Activated CD8-positive, alpha-beta T cell treated with anti-CD3 and anti-CD28 coated beads, Interleukin-2, amount 10 ng/mL, durations not matched to agents 7 days and 5 days (primary cell): Measurements from ENCODE around the gene KIF21B. TPM values are rescaled to one million over a fixed set of nuclear protein-coding genes. Genes with fewer than 3 reads are reported as not detected.

Source experiments
- ATAC-seq: fragments of 150-1000 bp; cut with Tn5 transposase; one replicate; pipeline ENCODE4 v1.10.0; 2021; ENCODE audit warnings: moderate library complexity
- CTCF ChIA-PET: fragments of 350-600 bp; sonication (Branson Sonifier 250); formaldehyde crosslinking; loops from one replicate; lab custom pipeline; 2021; ENCODE audit warnings: antibody characterized with exemption; lab: Charles Lee
- POLR2A ChIA-PET: fragments of 350-600 bp; sonication (Branson Sonifier 250); formaldehyde crosslinking; loops from one replicate; lab custom pipeline; 2021; ENCODE audit warnings: antibody characterized with exemption; lab: Charles Lee
- DNase-seq: peaks from one replicate; pipeline ENCODE4 v3.0.0-alpha.2; 2020
- H3K27ac Mint-ChIP-seq: one replicate; pipeline ENCODE4 v1.8.0; 2021; ENCODE audit warnings: mild to moderate bottlenecking, mixed read lengths
- H3K27me3 Mint-ChIP-seq: one replicate; pipeline ENCODE4 v1.8.0; 2021; ENCODE audit warnings: low read depth, mixed read lengths
- H3K36me3 Mint-ChIP-seq: one replicate; pipeline ENCODE4 v1.8.0; 2021; ENCODE audit warnings: low read depth, mixed read lengths
- H3K4me1 Mint-ChIP-seq: one replicate; pipeline ENCODE4 v1.8.0; 2021; ENCODE audit warnings: low read depth, mixed read lengths
- H3K4me3 Mint-ChIP-seq: one replicate; pipeline ENCODE4 v1.8.0; 2021; ENCODE audit warnings: mild to moderate bottlenecking, mixed read lengths
- H3K9me3 Mint-ChIP-seq: one replicate; pipeline ENCODE4 v1.8.0; 2022; ENCODE audit warnings: mixed read lengths; ENCODE audit not compliant: insufficient read depth
- total RNA-seq, 2 experiments: library from RNA; stranded (reverse); gene quantifications; one replicate each; pipeline ENCODE4 v1.2.3, GENCODE V29; 2021

Gene KIF21B, protein sequence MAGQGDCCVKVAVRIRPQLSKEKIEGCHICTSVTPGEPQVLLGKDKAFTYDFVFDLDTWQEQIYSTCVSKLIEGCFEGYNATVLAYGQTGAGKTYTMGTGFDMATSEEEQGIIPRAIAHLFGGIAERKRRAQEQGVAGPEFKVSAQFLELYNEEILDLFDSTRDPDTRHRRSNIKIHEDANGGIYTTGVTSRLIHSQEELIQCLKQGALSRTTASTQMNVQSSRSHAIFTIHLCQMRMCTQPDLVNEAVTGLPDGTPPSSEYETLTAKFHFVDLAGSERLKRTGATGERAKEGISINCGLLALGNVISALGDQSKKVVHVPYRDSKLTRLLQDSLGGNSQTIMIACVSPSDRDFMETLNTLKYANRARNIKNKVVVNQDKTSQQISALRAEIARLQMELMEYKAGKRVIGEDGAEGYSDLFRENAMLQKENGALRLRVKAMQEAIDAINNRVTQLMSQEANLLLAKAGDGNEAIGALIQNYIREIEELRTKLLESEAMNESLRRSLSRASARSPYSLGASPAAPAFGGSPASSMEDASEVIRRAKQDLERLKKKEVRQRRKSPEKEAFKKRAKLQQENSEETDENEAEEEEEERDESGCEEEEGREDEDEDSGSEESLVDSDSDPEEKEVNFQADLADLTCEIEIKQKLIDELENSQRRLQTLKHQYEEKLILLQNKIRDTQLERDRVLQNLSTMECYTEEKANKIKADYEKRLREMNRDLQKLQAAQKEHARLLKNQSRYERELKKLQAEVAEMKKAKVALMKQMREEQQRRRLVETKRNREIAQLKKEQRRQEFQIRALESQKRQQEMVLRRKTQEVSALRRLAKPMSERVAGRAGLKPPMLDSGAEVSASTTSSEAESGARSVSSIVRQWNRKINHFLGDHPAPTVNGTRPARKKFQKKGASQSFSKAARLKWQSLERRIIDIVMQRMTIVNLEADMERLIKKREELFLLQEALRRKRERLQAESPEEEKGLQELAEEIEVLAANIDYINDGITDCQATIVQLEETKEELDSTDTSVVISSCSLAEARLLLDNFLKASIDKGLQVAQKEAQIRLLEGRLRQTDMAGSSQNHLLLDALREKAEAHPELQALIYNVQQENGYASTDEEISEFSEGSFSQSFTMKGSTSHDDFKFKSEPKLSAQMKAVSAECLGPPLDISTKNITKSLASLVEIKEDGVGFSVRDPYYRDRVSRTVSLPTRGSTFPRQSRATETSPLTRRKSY (N-terminal part only)
- 100 to 1,000 TPM; 158 to 162 TPM for total RNA-seq

- no peaks in the 10 kb centered on the region for H3K9me3 Mint-ChIP-seq
- H3K36me3 Mint-ChIP-seq: peaks cover 40% of the 10 kb centered on the region
- CTCF ChIA-PET: interaction anchor here (1.1 to 10.9 kb wide), 7 partner anchors 8 to 96 kb away, joined by 3 to 130 read pairs (median 34); no protein-coding TSS in a partner anchor
- ATAC-seq: peak; percentile 77
- peak; percentile 94 for DNase-seq
- H3K27me3 Mint-ChIP-seq: no peaks in the 10 kb centered on the region
- H3K4me3 Mint-ChIP-seq: peak within 1 kb of the TSS; percentile 93
- H3K27ac Mint-ChIP-seq: peak within 1 kb of the TSS; percentile 100
- peaks cover 62% of the 10 kb centered on the region for H3K4me1 Mint-ChIP-seq
- POLR2A ChIA-PET: interaction anchor here (0.8 to 1.9 kb wide), 2 partner anchors 8 to 12 kb away, joined by 3 to 8 read pairs; no protein-coding TSS in a partner anchor
These were observed at the start of gene KIF21B for GRCh38 chr1:201023517-201023902. Gene KIF21B, minus strand, starts transcription at chr1:201023714. Its CDS starts 331 bp downstream, at chr1:201023383.

GRCh38 chr1:201072922-201073321 lies 49.4 kb upstream of the KIF21B start:
- no peak overlapping the region for H3K4me3 Mint-ChIP-seq
- ChIA-PET CTCF (no interaction called here), POLR2A (no interaction called here)
- H3K4me1 Mint-ChIP-seq: peaks cover 4% of the 10 kb centered on the region
- peaks cover 6% of the 10 kb centered on the region for H3K27me3 Mint-ChIP-seq
- H3K9me3 Mint-ChIP-seq: no peaks in the 10 kb centered on the region
- ATAC-seq: no peak
- H3K36me3 Mint-ChIP-seq: no peaks in the 10 kb centered on the region
- no peak for DNase-seq
- no peak overlapping the region for H3K27ac Mint-ChIP-seq

GRCh38 chr1:201072149-201072548 lies 48.6 kb upstream of the KIF21B start:
- no peaks in the 10 kb centered on the region for H3K9me3 Mint-ChIP-seq
- H3K36me3 Mint-ChIP-seq: no peaks in the 10 kb centered on the region
- peaks cover 9% of the 10 kb centered on the region for H3K27me3 Mint-ChIP-seq
- no peak overlapping the region for H3K27ac Mint-ChIP-seq
- DNase-seq (no peak), ATAC-seq (no peak)
- ChIA-PET POLR2A (no interaction called here), CTCF (no interaction called here)
- H3K4me3 Mint-ChIP-seq: no peak overlapping the region
- H3K4me1 Mint-ChIP-seq: peaks cover 4% of the 10 kb centered on the region

DNA sequence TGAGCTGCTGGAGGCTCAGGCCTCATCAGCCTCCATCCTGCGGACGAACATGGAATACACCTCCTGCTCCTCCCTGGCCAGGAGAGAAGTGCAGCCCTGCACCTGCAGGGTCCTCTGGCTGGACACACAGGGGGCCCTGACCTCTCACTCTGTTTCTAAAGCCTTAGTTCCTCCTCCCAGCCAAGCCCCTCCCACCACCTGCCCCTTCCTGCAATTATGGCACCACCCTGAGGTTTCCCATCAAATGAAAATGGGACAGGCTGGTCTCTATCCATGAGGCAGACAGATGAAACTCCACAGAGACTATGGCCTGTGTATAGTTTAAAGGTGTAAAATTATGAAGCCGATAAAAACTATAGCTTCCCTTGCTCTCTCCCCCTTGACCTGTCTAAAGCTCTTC lies 46.1 kb upstream of the KIF21B start:
- no peaks in the 10 kb centered on the region for H3K9me3 Mint-ChIP-seq
- H3K27ac Mint-ChIP-seq: no peak overlapping the region
- peaks cover 9% of the 10 kb centered on the region for H3K27me3 Mint-ChIP-seq
- DNase-seq (no peak), ATAC-seq (no peak)
- POLR2A ChIA-PET: no interaction called here
- H3K36me3 Mint-ChIP-seq: no peaks in the 10 kb centered on the region
- H3K4me1 Mint-ChIP-seq: peaks cover 4% of the 10 kb centered on the region
- no peak overlapping the region for H3K4me3 Mint-ChIP-seq
- CTCF ChIA-PET: interaction anchor here (1.2 kb wide), 1 partner anchor 10 kb away, joined by 3 read pairs; no protein-coding TSS in a partner anchor

GRCh38 chr1:201068976-201069375 lies 45.5 kb upstream of the KIF21B start:
- Mint-ChIP-seq H3K27me3 (peaks cover 13% of the 10 kb centered on the region), H3K9me3 (no peaks in the 10 kb centered on the region), H3K4me3 (no peak overlapping the region), H3K36me3 (no peaks in the 10 kb centered on the region), H3K27ac (no peak overlapping the region), H3K4me1 (peaks cover 4% of the 10 kb centered on the region)
- ATAC-seq: no peak
- DNase-seq: no peak
- CTCF ChIA-PET: no interaction called here
- POLR2A ChIA-PET: no interaction called here

- no peaks in the 10 kb centered on the region for H3K9me3 Mint-ChIP-seq
- no peaks in the 10 kb centered on the region for H3K36me3 Mint-ChIP-seq
- H3K27ac Mint-ChIP-seq: no peak overlapping the region
- DNase-seq: no peak
- H3K4me1 Mint-ChIP-seq: peaks cover 4% of the 10 kb centered on the region
- POLR2A ChIA-PET: no interaction called here
- H3K27me3 Mint-ChIP-seq: peaks cover 11% of the 10 kb centered on the region
- H3K4me3 Mint-ChIP-seq: no peak overlapping the region
- no peak for ATAC-seq
- CTCF ChIA-PET: interaction anchor here (1.1 kb wide), 1 partner anchor 88 kb away, joined by 3 read pairs; no protein-coding TSS in a partner anchor
These were observed 43.5 kb upstream of the KIF21B start for GRCh38 chr1:201066986-201067385.

DNA sequence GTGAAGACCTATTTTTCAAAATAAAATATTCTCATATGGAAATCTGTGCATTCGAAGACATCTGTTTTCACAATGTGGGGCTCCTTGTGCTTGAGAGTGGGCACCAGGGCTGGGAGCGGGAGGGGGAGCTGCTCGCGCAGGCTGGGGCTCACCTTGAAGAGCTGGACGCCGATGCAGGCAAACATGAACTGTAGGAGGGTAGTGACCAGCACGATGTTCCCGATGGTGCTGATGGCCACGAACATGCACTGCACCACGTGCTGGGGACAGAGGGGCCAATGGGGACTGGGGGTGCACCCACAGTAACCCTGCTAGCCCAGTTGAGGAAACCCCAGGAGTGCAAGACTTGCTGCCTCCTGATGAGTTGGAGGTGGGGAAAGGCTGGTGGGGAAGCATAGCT lies 42.2 kb upstream of the KIF21B start:
- DNase-seq (no peak), ATAC-seq (no peak)
- Mint-ChIP-seq H3K4me3 (no peak overlapping the region), H3K27me3 (peaks cover 11% of the 10 kb centered on the region), H3K27ac (no peak overlapping the region), H3K4me1 (no peaks in the 10 kb centered on the region), H3K9me3 (no peaks in the 10 kb centered on the region), H3K36me3 (no peaks in the 10 kb centered on the region)
- POLR2A ChIA-PET: no interaction called here
- CTCF ChIA-PET: interaction anchor here (0.7 kb wide), 1 partner anchor 14 kb away, joined by 3 read pairs; no protein-coding TSS in a partner anchor

GRCh38 chr1:201064806-201065205 lies 41.3 kb upstream of the KIF21B start:
- POLR2A ChIA-PET: no interaction called here
- Mint-ChIP-seq H3K27me3 (peaks cover 11% of the 10 kb centered on the region), H3K4me1 (no peaks in the 10 kb centered on the region), H3K9me3 (no peaks in the 10 kb centered on the region), H3K27ac (no peak overlapping the region), H3K4me3 (no peak overlapping the region), H3K36me3 (no peaks in the 10 kb centered on the region)
- CTCF ChIA-PET: interaction anchor here (0.7 to 1.6 kb wide), 2 partner anchors 15 to 54 kb away, joined by 3 to 5 read pairs; no protein-coding TSS in a partner anchor
- no peak for DNase-seq
- no peak for ATAC-seq

DNA sequence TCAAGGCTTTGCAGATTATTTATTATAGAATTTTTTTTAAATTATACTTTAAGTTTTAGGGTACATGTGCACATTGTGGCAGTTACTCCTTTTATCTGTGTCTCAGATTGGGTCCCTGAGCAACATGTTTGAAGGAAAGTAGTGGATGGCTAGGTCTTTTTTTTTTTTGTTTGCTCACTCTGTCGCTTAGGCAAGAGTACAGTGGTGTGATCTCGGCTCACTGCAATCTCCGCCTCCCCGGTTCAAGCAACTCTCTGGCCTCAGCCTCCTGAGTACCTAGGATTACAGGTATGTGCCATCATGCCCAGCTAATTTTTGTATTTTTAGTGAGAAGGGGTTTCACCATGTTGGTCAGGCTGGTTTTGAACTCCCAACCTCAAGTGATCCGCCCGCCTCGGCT lies 39.6 kb upstream of the KIF21B start:
- Mint-ChIP-seq H3K36me3 (no peaks in the 10 kb centered on the region), H3K27me3 (peaks cover 7% of the 10 kb centered on the region), H3K9me3 (no peaks in the 10 kb centered on the region), H3K4me3 (no peak overlapping the region), H3K4me1 (no peaks in the 10 kb centered on the region), H3K27ac (no peak overlapping the region)
- ChIA-PET POLR2A (no interaction called here), CTCF (interaction anchor here (1.6 kb wide), 1 partner anchor 56 kb away, joined by 5 read pairs; no protein-coding TSS in a partner anchor)
- no peak for DNase-seq
- ATAC-seq: no peak

DNA sequence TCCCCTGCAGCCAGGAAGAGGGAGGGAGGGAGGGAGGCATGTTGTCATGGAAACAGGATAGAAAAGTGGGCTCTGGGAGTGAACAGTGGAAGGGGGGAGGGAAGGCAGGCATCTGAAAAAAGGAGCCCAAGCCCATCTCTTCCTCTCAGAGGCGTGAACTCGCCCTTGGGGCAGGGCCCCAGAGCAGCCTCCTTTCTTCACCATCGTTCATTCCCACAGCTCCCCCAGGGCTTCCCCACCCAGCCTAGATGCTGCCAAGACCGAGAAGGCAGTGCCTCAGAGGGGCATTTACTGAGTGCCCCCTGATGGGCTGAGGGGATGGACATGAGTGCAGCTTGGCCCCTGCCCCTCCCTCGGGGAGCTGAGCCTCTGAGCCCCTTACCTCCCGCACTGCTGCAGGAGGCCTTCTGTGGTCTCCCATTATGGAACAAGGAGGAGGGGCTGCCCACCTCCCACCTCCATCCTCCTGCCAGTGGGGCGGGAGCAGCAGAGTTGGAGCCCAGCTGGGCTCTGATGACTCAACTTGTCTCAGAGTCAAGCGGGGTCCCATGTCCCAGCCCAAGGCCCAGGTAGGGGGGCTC lies 39.1 kb upstream of the KIF21B start:
- ChIA-PET POLR2A (no interaction called here), CTCF (no interaction called here)
- no peak overlapping the region for H3K4me3 Mint-ChIP-seq

GRCh38 chr1:201061886-201062285 lies 38.4 kb upstream of the KIF21B start:
- peaks cover 7% of the 10 kb centered on the region for H3K27me3 Mint-ChIP-seq
- no peaks in the 10 kb centered on the region for H3K9me3 Mint-ChIP-seq
- POLR2A ChIA-PET: no interaction called here
- no peaks in the 10 kb centered on the region for H3K36me3 Mint-ChIP-seq
- ATAC-seq: no peak
- H3K27ac Mint-ChIP-seq: no peak overlapping the region
- CTCF ChIA-PET: no interaction called here
- no peak for DNase-seq
- no peak overlapping the region for H3K4me3 Mint-ChIP-seq
- H3K4me1 Mint-ChIP-seq: peaks cover 8% of the 10 kb centered on the region

More for the DNA sequence above, 39.1 kb upstream of the KIF21B start:
- H3K36me3 Mint-ChIP-seq: no peaks in the 10 kb centered on the region
- no peak for ATAC-seq
- peaks cover 6% of the 10 kb centered on the region for H3K27me3 Mint-ChIP-seq
- H3K4me1 Mint-ChIP-seq: peaks cover 3% of the 10 kb centered on the region
- DNase-seq: no peak
- no peaks in the 10 kb centered on the region for H3K9me3 Mint-ChIP-seq
- no peak overlapping the region for H3K27ac Mint-ChIP-seq
